ENCODE data around the gene SORCS2.

DNA sequence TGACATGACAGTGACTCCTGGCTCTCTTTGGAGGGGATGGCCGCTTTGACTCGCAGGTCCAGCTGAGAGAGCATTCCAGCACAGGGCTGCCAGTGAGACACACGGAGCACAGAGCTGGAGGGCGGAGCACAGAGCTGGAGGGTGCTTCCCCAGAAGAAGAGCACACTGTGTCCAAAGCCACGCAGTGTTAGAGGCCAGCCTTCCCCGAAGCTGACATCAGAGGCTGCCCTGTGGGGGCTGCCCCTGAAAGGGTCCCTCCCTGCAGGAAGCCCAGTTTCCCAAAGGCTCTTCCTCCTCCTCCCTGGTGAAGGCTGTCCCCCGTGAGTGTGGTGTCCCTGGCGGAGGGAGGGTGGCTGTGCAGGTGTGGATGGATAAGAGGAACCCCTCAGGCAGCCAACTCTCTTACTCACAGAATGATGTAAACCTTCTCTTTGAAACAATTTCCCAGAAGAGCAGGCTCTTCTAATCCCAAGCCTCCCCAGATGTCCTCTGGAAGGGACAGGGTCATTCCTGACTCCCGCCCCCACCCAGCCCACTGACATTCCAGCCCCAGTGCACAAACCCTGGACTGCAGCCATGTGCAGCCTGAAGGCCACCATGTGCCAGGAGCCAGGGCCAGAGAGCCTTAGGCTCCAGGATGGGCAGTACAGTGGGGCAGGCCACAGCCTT lies 189.0 kb downstream of the SORCS2 start:
- TF ChIP-seq, protein P1, sequence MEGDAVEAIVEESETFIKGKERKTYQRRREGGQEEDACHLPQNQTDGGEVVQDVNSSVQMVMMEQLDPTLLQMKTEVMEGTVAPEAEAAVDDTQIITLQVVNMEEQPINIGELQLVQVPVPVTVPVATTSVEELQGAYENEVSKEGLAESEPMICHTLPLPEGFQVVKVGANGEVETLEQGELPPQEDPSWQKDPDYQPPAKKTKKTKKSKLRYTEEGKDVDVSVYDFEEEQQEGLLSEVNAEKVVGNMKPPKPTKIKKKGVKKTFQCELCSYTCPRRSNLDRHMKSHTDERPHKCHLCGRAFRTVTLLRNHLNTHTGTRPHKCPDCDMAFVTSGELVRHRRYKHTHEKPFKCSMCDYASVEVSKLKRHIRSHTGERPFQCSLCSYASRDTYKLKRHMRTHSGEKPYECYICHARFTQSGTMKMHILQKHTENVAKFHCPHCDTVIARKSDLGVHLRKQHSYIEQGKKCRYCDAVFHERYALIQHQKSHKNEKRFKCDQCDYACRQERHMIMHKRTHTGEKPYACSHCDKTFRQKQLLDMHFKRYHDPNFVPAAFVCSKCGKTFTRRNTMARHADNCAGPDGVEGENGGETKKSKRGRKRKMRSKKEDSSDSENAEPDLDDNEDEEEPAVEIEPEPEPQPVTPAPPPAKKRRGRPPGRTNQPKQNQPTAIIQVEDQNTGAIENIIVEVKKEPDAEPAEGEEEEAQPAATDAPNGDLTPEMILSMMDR (IDR thresholded peaks at IDR 0.05): no peak
- TF ChIP-seq REST (IDR thresholded peaks at IDR 0.05; ENCODE audit: insufficient read depth in 1 of 2, low read depth in 2 of 2, low read length in 1 of 2) (no peak), POLR2AphosphoS5 (IDR thresholded peaks at IDR 0.05; ENCODE audit: low read depth, low read length) (no peak)

All from Panc1 (cell line).